Omental fat pad (tissue), 4 donors: ENCODE data around the gene PANK1. TPM values are rescaled to one million over a fixed set of nuclear protein-coding genes. Genes with fewer than 3 reads are reported as not detected.

ENCODE experiments used
- ATAC-seq: fragments of 150-250 bp; one replicate; pipeline ENCODE4 v1.9.1; 2016; ENCODE audit warnings: mild to moderate bottlenecking, moderate library complexity; ENCODE audit not compliant: low FRiP score
- DNase-seq: peaks from one replicate; pipeline ENCODE4 v3.0.0-alpha.2; 2019; ENCODE audit warnings: low spot score
- total RNA-seq, 4 donors: library from RNA; depleted of rRNA; stranded (reverse); fragments of >200 nt; gene quantifications; one replicate each; pipeline ENCODE4 v1.1.0, GENCODE V29; 2016
- TF ChIP-seq, protein P1 (sequence below), 3 donors: fragments of 450-650 bp; IDR thresholded peaks; one replicate each; pipeline ENCODE4 v1.5.1; 2016 to 2017; ENCODE audit warnings: antibody characterized with exemption in 3 of 3, mild to moderate bottlenecking in 3 of 3, moderate library complexity in 2 of 3

PANK1 gene
- total RNA-seq, 4 donors from 2014 or later = 0.74 to 5.7 (median 3.5) TPM

DNA sequence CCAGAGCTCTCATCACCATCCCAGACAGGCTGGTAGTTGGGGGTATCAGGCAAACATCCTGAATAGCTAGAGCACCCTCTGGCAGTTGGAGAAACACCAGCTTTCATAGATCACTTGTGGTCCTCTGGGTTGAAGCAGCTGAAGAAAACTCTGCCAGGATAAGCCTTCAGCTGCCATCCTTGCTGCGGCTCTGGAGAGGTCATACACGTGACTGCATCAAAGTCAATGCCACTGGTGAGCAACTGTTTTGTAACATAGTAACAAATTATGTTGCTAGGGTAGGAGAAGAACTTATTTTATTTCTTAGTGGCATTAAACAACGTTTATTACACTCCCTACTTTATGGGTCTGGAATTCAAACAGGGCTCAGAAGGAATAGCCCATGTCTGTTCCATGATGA, 19.2 kb upstream of the PANK1 start:
- no peak for DNase-seq
- TF ChIP-seq, protein P1, sequence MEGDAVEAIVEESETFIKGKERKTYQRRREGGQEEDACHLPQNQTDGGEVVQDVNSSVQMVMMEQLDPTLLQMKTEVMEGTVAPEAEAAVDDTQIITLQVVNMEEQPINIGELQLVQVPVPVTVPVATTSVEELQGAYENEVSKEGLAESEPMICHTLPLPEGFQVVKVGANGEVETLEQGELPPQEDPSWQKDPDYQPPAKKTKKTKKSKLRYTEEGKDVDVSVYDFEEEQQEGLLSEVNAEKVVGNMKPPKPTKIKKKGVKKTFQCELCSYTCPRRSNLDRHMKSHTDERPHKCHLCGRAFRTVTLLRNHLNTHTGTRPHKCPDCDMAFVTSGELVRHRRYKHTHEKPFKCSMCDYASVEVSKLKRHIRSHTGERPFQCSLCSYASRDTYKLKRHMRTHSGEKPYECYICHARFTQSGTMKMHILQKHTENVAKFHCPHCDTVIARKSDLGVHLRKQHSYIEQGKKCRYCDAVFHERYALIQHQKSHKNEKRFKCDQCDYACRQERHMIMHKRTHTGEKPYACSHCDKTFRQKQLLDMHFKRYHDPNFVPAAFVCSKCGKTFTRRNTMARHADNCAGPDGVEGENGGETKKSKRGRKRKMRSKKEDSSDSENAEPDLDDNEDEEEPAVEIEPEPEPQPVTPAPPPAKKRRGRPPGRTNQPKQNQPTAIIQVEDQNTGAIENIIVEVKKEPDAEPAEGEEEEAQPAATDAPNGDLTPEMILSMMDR (IDR thresholded peaks at IDR 0.05) = no peak
- ATAC-seq = no peak

DNA sequence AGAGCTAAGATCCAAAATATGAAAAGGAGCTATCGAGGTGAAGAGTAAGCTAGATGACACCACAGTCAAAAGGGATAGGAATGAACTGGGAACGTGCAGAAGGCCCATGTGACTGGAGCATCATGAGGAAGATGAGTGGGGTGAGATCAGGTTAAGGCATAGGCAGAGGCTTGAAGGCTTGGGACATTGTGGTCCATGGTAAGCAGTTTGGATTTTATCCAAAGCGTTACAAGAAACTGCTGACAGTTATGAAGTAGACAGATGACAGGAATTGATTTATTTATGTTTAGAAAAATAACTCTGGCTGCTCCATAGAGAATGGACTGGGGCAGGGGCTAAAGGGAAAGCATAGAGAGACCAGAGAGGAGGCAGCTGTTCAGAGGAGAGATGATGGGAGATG, 18.1 kb upstream of the PANK1 start:
- DNase-seq (no peak), ATAC-seq (no peak)
- TF ChIP-seq, protein P1 (IDR thresholded peaks at IDR 0.05) = no peak

DNA sequence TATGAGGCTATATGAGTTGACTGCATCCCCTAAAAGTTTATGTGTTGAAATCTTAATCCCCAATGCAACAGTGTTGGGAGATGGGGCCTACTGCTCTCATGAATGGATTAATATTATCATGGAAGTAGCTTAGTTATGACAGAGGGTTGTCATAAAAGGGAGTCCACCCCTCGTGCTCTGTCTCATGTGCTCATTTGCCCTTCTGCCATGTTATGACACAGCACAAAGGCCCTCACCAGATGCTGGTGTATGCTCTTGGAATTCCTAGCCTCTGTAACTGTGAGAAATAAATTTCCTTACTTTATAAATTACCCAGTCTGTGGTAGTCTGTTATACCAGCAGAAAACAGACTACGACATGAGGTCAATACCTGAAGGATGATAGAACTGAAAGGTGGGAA, 17.6 kb upstream of the PANK1 start:
- DNase-seq (no peak), ATAC-seq (peak; percentile 6)
- TF ChIP-seq, protein P1 (IDR thresholded peaks at IDR 0.05) = no peak

DNA sequence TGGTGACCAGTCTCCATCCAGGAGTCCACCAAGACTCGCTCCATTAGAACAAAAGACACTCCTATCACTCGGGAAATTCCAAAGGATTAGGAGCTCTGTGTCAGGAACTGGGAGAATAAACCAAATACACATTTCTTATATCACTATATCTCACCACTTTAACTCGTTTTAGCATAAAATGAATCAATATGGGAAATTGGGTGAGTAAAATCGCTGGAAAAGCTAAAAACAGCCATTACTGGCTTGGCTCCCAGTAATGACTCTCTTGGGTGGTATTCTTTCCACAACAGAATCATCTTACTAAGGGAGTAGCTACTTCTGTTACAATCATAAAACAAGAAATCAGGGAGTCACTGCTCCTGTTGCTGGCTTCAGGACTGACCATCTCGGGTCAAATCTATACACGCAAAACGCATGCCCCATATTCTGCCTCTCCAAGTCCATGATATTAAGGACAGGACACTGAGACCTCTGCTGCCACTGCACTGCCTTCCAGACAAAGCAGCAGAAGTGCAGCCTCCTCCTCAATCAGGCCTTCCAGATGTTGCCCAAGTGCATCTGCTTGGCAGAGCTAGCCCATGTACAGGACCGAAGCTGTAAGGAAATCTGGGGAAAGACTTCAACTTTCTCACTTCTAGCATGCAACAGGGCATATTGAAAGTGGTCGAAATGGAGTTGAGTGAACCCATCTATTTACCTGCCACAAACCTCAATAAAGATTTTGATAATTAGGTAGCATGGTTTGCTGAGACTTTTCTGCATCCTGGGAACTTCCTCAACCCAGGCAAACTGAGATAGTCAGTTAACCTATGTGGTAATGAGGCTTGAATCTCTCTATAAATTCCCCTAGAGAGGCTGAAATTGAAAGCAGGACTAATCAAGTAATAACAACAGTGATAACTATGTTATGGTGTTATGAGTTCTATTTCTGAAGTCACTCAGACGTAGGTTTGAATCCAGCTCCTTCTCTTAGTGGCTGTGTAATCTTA, 14.4 kb upstream of the PANK1 start:
- TF ChIP-seq, protein P1 (IDR thresholded peaks at IDR 0.05) = no peak

DNA sequence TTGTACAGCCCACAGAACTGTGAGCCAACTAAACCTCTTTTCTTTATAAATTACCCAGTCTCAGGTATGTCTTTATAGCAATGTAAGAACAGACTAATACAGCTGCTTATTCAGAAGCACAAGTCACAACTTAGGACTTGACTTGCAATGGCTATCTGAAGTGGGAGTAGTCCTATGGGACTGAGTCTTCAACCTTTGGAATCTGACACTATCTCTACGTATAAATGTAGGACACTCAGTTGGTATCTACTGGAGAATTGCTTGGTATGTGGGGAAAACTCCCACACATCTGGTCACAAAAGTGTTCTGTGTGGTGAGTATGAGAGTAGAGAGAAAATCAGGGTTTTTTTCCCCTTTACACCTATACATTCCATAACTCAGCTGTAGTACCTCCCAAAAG, 12.3 kb upstream of the PANK1 start:
- no peak for DNase-seq
- TF ChIP-seq, protein P1 (IDR thresholded peaks at IDR 0.05) = no peak
- ATAC-seq = no peak

More for the DNA sequence above, 14.4 kb upstream of the PANK1 start:
- no peak for ATAC-seq
- DNase-seq = no peak

DNA sequence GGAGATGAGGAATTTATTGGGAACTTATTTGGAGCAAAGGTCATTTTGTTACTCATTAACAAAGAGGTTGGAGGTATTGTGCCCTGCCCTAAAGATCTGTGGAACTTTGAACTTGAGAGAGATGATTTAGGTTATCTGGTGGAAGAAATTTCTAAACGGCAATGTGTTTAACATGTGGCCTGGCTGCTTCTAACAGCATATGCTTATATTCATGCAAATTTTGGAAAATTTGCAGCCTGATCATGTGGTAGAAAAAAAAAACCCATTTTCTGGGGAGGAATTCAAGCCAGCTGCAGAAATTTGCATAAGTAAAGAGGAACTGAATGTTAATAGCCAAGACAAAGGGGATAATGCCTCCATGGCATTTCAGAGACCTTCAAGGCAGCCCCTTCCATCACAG, 10.7 kb upstream of the PANK1 start:
- no peak for ATAC-seq
- DNase-seq = no peak
- TF ChIP-seq, protein P1 (IDR thresholded peaks at IDR 0.05) = no peak

DNA sequence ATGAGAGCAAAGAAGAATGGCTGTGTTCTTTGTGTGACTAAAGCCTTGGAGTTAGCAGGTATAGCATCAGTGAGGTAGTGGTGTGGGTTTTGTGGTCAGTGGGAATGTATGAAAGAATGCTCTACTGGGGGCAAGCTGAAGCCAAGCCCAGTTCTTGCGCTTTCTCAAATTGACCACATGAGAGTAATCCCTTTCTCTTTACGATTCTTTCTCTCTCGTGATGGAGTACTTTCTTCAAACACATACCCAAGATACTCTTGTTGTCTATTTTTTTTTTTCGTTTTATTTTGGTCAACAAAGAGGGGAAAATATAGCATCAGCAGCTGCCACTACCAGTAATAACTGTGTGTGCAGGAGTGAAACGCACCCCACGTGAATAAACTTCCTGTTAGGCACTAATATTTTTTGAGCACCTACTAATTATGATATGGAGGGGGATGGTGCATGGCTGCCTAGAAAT, 8.4 kb upstream of the PANK1 start:
- no peak for ATAC-seq
- no peak for DNase-seq
- TF ChIP-seq, protein P1 (IDR thresholded peaks at IDR 0.05) = no peak
